ENCODE data around the gene PPP4R1.
"Not testable (repeated sequence)": the region's sequence is repeated elsewhere in the genome, so short reads cannot be mapped to it uniquely, and the experiment has no call there.

GRCh38 chr18:9607111-9607510, 7.2 kb downstream of the PPP4R1 start:
- TF ChIP-seq POLR2AphosphoS5, POLR2A (IDR thresholded peaks at IDR 0.05; ENCODE audit: low read depth, low read length): not testable (repeated sequence)
